Transverse colon (tissue), 4 donors: ENCODE data around the gene OR14C36.

Experiments
- CTCF ChIP-seq, 5 experiments: fragments of 200-600 bp in 3 of 5; fragments of 450-650 bp in 2 of 5; sonication (generic) in 3 of 5; IDR thresholded peaks; 1 replicate in 2 of 5; 2 replicates in 3 of 5; pipeline ENCODE4 v1.5.1; 2016 to 2017; ENCODE audit warnings: antibody characterized with exemption in 5 of 5, inconsistent platforms in 3 of 5, mild to moderate bottlenecking in 2 of 5, moderate library complexity in 1 of 5
- EP300 ChIP-seq: sonication (generic); formaldehyde crosslinking; IDR thresholded peaks from one replicate; pipeline ENCODE4 v1.6.1; 2017; ENCODE audit warnings: antibody characterized with exemption, low read depth
- POLR2A ChIP-seq: fragments of 450-650 bp; IDR thresholded peaks from one replicate; pipeline ENCODE4 v1.6.1; 2016; ENCODE audit warnings: antibody characterized with exemption, mild to moderate bottlenecking, moderate library complexity
- POLR2AphosphoS5 ChIP-seq, 3 donors: sonication (generic); formaldehyde crosslinking; IDR thresholded peaks; one replicate each; pipeline ENCODE4 v1.6.1; 2016; ENCODE audit warnings: antibody characterized with exemption in 3 of 3

GRCh38 chr1:248359415-248359814 lies 10.8 kb downstream of the OR14C36 start:
- TF ChIP-seq POLR2A: no peak
- TF ChIP-seq CTCF (IDR thresholded peaks at IDR 0.05): no peak
- TF ChIP-seq EP300: no peak
- TF ChIP-seq POLR2AphosphoS5 (IDR thresholded peaks at IDR 0.05): no peak
